ENCODE results near the gene KCNK16. TPM values are rescaled to one million over a fixed set of nuclear protein-coding genes. Genes with fewer than 3 reads are reported as not detected.

Gene KCNK16
- total RNA-seq, 1 experiment from 2014 or later = not detected

DNA sequence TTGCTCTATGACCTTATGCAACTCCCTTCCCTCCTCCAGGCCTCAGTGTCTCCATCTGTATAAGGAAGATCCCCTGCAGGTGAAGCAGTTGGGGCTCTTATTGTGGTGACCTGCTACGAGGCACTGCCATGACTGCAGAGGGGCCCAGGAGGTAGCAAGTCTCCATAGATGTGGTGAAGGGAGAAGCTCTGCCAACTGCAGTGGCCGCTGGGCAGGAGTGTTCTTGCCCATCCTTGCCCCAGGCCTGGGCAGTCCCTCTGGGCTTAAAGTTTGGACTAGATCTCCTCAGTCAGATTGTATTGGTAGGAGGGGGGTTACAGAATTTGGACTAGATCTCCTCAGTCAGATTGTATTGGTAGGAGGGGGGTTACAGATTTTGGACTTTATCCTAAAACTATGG is 20.5 kb downstream of the KCNK16 start:
- DNase-seq (ENCODE audit: low read depth, low spot score) (no peak), ATAC-seq (no peak)
- Histone ChIP-seq H3K4me3 (ENCODE audit: low read depth in 2 of 2, low read length in 2 of 2) (no peak overlapping the region), H3K27ac (ENCODE audit: low read length) (no peak overlapping the region), H3K36me3 (ENCODE audit: control insufficient read depth, insufficient read depth, low read length) (no peaks in the 10 kb centered on the region), H3K9me3 (ENCODE audit: control insufficient read depth, insufficient read depth, low read depth, low read length) (no peaks in the 10 kb centered on the region), H3K27me3 (ENCODE audit: control insufficient read depth, insufficient read depth, low read length) (peaks cover 2% of the 10 kb centered on the region; the same call in 1 of the 2 replicates), H3K4me1 (ENCODE audit: control insufficient read depth, insufficient read depth, low read length) (no peaks in the 10 kb centered on the region)
- TF ChIP-seq, protein P1, sequence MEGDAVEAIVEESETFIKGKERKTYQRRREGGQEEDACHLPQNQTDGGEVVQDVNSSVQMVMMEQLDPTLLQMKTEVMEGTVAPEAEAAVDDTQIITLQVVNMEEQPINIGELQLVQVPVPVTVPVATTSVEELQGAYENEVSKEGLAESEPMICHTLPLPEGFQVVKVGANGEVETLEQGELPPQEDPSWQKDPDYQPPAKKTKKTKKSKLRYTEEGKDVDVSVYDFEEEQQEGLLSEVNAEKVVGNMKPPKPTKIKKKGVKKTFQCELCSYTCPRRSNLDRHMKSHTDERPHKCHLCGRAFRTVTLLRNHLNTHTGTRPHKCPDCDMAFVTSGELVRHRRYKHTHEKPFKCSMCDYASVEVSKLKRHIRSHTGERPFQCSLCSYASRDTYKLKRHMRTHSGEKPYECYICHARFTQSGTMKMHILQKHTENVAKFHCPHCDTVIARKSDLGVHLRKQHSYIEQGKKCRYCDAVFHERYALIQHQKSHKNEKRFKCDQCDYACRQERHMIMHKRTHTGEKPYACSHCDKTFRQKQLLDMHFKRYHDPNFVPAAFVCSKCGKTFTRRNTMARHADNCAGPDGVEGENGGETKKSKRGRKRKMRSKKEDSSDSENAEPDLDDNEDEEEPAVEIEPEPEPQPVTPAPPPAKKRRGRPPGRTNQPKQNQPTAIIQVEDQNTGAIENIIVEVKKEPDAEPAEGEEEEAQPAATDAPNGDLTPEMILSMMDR (IDR thresholded peaks at IDR 0.05) = no peak
- TF ChIP-seq, protein P2, sequence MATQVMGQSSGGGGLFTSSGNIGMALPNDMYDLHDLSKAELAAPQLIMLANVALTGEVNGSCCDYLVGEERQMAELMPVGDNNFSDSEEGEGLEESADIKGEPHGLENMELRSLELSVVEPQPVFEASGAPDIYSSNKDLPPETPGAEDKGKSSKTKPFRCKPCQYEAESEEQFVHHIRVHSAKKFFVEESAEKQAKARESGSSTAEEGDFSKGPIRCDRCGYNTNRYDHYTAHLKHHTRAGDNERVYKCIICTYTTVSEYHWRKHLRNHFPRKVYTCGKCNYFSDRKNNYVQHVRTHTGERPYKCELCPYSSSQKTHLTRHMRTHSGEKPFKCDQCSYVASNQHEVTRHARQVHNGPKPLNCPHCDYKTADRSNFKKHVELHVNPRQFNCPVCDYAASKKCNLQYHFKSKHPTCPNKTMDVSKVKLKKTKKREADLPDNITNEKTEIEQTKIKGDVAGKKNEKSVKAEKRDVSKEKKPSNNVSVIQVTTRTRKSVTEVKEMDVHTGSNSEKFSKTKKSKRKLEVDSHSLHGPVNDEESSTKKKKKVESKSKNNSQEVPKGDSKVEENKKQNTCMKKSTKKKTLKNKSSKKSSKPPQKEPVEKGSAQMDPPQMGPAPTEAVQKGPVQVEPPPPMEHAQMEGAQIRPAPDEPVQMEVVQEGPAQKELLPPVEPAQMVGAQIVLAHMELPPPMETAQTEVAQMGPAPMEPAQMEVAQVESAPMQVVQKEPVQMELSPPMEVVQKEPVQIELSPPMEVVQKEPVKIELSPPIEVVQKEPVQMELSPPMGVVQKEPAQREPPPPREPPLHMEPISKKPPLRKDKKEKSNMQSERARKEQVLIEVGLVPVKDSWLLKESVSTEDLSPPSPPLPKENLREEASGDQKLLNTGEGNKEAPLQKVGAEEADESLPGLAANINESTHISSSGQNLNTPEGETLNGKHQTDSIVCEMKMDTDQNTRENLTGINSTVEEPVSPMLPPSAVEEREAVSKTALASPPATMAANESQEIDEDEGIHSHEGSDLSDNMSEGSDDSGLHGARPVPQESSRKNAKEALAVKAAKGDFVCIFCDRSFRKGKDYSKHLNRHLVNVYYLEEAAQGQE (IDR thresholded peaks at IDR 0.05; ENCODE audit: insufficient read depth in 1 of 2, low read depth in 2 of 2, low read length in 1 of 2) = no peak
- TF ChIP-seq POLR2AphosphoS5 (IDR thresholded peaks at IDR 0.05; ENCODE audit: low read depth, low read length) (no peak), SIN3A (IDR thresholded peaks at IDR 0.05; ENCODE audit: borderline replicate concordance, insufficient read depth, low read depth, low read length) (no peak), TCF7L2 (IDR thresholded peaks at IDR 0.05; ENCODE audit: low read depth, low read length) (no peak)
- intact Hi-C loops (cut with micrococcal nuclease; ENCODE audit: unreplicated experiment) (loop anchor here (10.0 kb wide), 1 partner anchor 57 kb away; no protein-coding TSS in a partner anchor), in situ Hi-C loops (cut with HindIII; ENCODE audit: low pct_unique_long_range_greater_than_20kb, low sequenced_read_pairs) (no loop called here)
- CTCF ChIA-PET = interaction anchor here (1.1 to 1.5 kb wide), 3 partner anchors 136 to 328 kb away, joined by 3 to 4 read pairs (median 3); no protein-coding TSS in a partner anchor
- BruUV-seq (replicated peaks) = no TSS peak
- POLR2A ChIA-PET = no interaction called here

DNA sequence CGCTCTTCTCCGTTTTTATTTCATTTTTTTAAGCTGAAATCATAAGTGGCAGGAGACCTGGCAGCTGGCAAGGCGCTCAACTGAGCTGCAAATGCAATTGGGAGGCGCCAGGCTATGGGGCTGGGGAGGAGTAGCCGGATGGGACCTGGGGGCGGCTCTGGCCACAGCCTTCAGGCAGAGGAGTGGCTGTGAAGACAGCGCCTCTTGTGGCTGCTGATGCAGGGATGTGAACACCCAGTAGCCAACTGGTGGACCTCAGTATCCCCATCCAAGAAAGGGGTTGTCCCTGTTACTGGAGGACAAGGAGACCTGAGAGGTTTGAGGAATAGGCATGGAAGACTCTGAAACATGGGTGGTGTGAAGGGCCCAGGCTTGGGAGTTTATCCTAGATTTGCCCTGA is 20.9 kb downstream of the KCNK16 start:
- Histone ChIP-seq H3K9me3 (ENCODE audit: control insufficient read depth, insufficient read depth, low read depth, low read length) (no peaks in the 10 kb centered on the region), H3K4me3 (ENCODE audit: low read depth in 2 of 2, low read length in 2 of 2) (no peak overlapping the region), H3K27ac (ENCODE audit: low read length) (no peak overlapping the region), H3K4me1 (ENCODE audit: control insufficient read depth, insufficient read depth, low read length) (no peaks in the 10 kb centered on the region), H3K27me3 (ENCODE audit: control insufficient read depth, insufficient read depth, low read length) (peaks cover 2% of the 10 kb centered on the region; the same call in 1 of the 2 replicates), H3K36me3 (ENCODE audit: control insufficient read depth, insufficient read depth, low read length) (no peaks in the 10 kb centered on the region)
- ATAC-seq = no peak
- no TSS peak for BruUV-seq (replicated peaks)
- ChIA-PET CTCF (interaction anchor here (0.7 to 1.5 kb wide), 3 partner anchors 9 to 398 kb away, joined by 3 read pairs; no protein-coding TSS in a partner anchor), POLR2A (no interaction called here)
- DNase-seq (ENCODE audit: low read depth, low spot score) = no peak
- intact Hi-C loops (cut with micrococcal nuclease; ENCODE audit: unreplicated experiment) = loop anchor here (10.0 kb wide), 1 partner anchor 57 kb away; no protein-coding TSS in a partner anchor
- no peak for TF ChIP-seq POLR2AphosphoS5 (IDR thresholded peaks at IDR 0.05; ENCODE audit: low read depth, low read length)
- TF ChIP-seq, protein P2 (IDR thresholded peaks at IDR 0.05; ENCODE audit: insufficient read depth in 1 of 2, low read depth in 2 of 2, low read length in 1 of 2) = no peak
- TF ChIP-seq TCF7L2 (IDR thresholded peaks at IDR 0.05; ENCODE audit: low read depth, low read length) = no peak
- TF ChIP-seq, protein P1 (IDR thresholded peaks at IDR 0.05) = no peak; the same call in 1 of the 2 replicates
- no peak for TF ChIP-seq SIN3A (IDR thresholded peaks at IDR 0.05; ENCODE audit: borderline replicate concordance, insufficient read depth, low read depth, low read length)
- in situ Hi-C loops (cut with HindIII; ENCODE audit: low pct_unique_long_range_greater_than_20kb, low sequenced_read_pairs) = no loop called here
